Measurements from ENCODE around the gene TIAM1.

TIAM1 gene

DNA sequence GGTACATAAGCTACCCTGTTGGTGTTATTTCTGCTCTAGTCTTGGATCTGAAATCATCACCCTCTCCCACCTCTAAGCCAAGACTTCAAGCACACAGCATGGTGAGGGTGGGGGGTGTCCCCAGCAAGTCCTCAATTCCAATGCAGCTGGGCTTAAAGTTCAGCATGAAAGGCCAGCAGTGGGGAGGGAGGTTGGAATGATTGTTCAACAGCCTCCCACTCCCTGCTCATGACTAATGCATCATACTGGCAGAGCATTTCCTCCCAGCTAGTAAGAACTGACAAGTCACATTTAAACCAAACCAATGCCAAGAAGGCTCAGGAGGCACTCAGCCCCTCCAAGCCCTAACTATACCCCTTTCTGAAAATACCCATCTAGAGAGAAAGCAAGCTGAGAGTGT is 50.1 kb downstream of the TIAM1 start:
- Histone ChIP-seq H3K4me1 (ENCODE audit: control insufficient read depth in 5 of 5, insufficient read depth in 5 of 5, low read length in 5 of 5) (peaks cover 0 to 1% (median 0%) of the 10 kb centered on the region in 5 donors), H3K27ac (ENCODE audit: low read depth, low read length) (no peak overlapping the region), H3K36me3 (ENCODE audit: control insufficient read depth in 5 of 5, insufficient read depth in 5 of 5, low read length in 5 of 5) (no peaks in the 10 kb centered on the region), H3K9me3 (ENCODE audit: control insufficient read depth in 5 of 5, low read length in 5 of 5) (no peaks in the 10 kb centered on the region), H3K27me3 (ENCODE audit: control insufficient read depth in 5 of 5, insufficient read depth in 4 of 5, low read length in 5 of 5) (no peaks in the 10 kb centered on the region), H3K4me3 (ENCODE audit: low read depth in 1 of 5, low read length in 5 of 5) (no peak overlapping the region), H3K9ac (ENCODE audit: low read length in 5 of 5) (no peak overlapping the region)

DNA sequence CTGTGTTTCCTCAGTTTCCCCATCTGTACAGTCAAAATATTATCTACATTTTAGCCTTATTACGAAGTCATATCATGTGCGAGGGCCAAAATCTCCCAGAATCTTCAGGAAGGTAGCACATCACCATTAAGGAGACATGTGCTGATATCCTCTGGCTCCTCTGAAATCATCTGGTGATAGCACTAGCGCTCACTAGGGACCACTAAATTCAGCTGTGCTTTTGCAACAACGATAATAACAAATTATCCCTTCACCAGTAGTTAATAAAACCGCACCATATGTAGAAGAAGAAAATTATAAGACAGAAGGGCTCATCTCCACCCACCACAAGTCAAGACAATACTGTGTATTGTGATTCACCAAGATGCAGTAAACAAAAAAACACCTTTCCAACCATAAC is 53.3 kb downstream of the TIAM1 start:
- H3K4me3 ChIP-seq (ENCODE audit: low read depth in 1 of 5, low read length in 5 of 5), result no peak overlapping the region
- peaks cover 0 to 10% (median 2%) of the 10 kb centered on the region in 5 donors for H3K9me3 ChIP-seq (ENCODE audit: control insufficient read depth in 5 of 5, low read length in 5 of 5)
- H3K27me3 ChIP-seq (ENCODE audit: control insufficient read depth in 5 of 5, insufficient read depth in 4 of 5, low read length in 5 of 5), result no peaks in the 10 kb centered on the region
- H3K9ac ChIP-seq (ENCODE audit: low read length in 5 of 5), result no peak overlapping the region
- no peaks in the 10 kb centered on the region for H3K4me1 ChIP-seq (ENCODE audit: control insufficient read depth in 5 of 5, insufficient read depth in 5 of 5, low read length in 5 of 5)
- no peaks in the 10 kb centered on the region for H3K36me3 ChIP-seq (ENCODE audit: control insufficient read depth in 5 of 5, insufficient read depth in 5 of 5, low read length in 5 of 5)
- no peak overlapping the region for H3K27ac ChIP-seq (ENCODE audit: low read depth, low read length)

GRCh38 chr21:31289702-31290101 is 54.4 kb downstream of the TIAM1 start:
- H3K4me1 ChIP-seq (ENCODE audit: control insufficient read depth in 5 of 5, insufficient read depth in 5 of 5, low read length in 5 of 5), result peaks cover 0 to 6% (median 0%) of the 10 kb centered on the region in 5 donors
- peaks cover 0 to 4% (median 0%) of the 10 kb centered on the region in 5 donors for H3K27me3 ChIP-seq (ENCODE audit: control insufficient read depth in 5 of 5, insufficient read depth in 4 of 5, low read length in 5 of 5)

GRCh38 chr21:31288191-31288590 is 55.9 kb downstream of the TIAM1 start:
- H3K9me3 ChIP-seq (ENCODE audit: control insufficient read depth in 5 of 5, low read length in 5 of 5), result peaks cover 0 to 10% (median 2%) of the 10 kb centered on the region in 5 donors
- H3K4me3 ChIP-seq (ENCODE audit: low read depth in 1 of 5, low read length in 5 of 5), result no peak overlapping the region
- H3K4me1 ChIP-seq (ENCODE audit: control insufficient read depth in 5 of 5, insufficient read depth in 5 of 5, low read length in 5 of 5), result peaks cover 0 to 7% (median 0%) of the 10 kb centered on the region in 5 donors
- H3K9ac ChIP-seq (ENCODE audit: low read length in 5 of 5), result no peak overlapping the region
- H3K27ac ChIP-seq (ENCODE audit: low read depth, low read length), result no peak overlapping the region
- H3K27me3 ChIP-seq (ENCODE audit: control insufficient read depth in 5 of 5, insufficient read depth in 4 of 5, low read length in 5 of 5), result peaks cover 0 to 7% (median 0%) of the 10 kb centered on the region in 5 donors
- no peaks in the 10 kb centered on the region for H3K36me3 ChIP-seq (ENCODE audit: control insufficient read depth in 5 of 5, insufficient read depth in 5 of 5, low read length in 5 of 5)

More at GRCh38 chr21:31289702-31290101, 54.4 kb downstream of the TIAM1 start:
- peaks cover 0 to 10% (median 2%) of the 10 kb centered on the region in 5 donors for H3K9me3 ChIP-seq (ENCODE audit: control insufficient read depth in 5 of 5, low read length in 5 of 5)
- no peaks in the 10 kb centered on the region for H3K36me3 ChIP-seq (ENCODE audit: control insufficient read depth in 5 of 5, insufficient read depth in 5 of 5, low read length in 5 of 5)
- H3K9ac ChIP-seq (ENCODE audit: low read length in 5 of 5), result no peak overlapping the region
- H3K4me3 ChIP-seq (ENCODE audit: low read depth in 1 of 5, low read length in 5 of 5), result no peak overlapping the region
- no peak overlapping the region for H3K27ac ChIP-seq (ENCODE audit: low read depth, low read length)

GRCh38 chr21:31287201-31287600 is 56.9 kb downstream of the TIAM1 start:
- Histone ChIP-seq H3K4me3 (ENCODE audit: low read depth in 1 of 5, low read length in 5 of 5) (no peak overlapping the region), H3K9me3 (ENCODE audit: control insufficient read depth in 5 of 5, low read length in 5 of 5) (peaks cover 0 to 10% (median 2%) of the 10 kb centered on the region in 5 donors), H3K27me3 (ENCODE audit: control insufficient read depth in 5 of 5, insufficient read depth in 4 of 5, low read length in 5 of 5) (peaks cover 0 to 7% (median 0%) of the 10 kb centered on the region in 5 donors), H3K27ac (ENCODE audit: low read depth, low read length) (no peak overlapping the region), H3K36me3 (ENCODE audit: control insufficient read depth in 5 of 5, insufficient read depth in 5 of 5, low read length in 5 of 5) (no peaks in the 10 kb centered on the region), H3K9ac (ENCODE audit: low read length in 5 of 5) (no peak overlapping the region), H3K4me1 (ENCODE audit: control insufficient read depth in 5 of 5, insufficient read depth in 5 of 5, low read length in 5 of 5) (peaks cover 0 to 7% (median 0%) of the 10 kb centered on the region in 5 donors)

DNA sequence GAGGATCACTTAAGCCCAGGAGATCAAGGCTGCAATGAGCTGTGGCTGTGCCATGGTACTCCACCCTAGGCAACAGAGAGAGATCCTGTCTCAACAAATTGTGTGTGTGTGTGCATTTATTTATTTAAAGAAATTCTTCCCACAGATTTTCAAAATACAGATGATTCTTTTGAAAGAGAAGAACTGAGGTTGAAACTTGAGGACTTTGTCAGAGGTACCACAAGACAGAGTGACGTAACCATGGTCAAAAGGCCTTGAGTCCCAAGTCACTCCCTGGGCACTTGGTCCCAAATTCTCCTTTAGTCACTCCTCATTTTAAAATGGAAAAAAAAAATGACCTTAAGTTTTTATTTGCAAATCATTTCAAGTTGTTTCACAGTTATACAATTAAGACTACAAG is 57.4 kb downstream of the TIAM1 start:
- Histone ChIP-seq H3K9ac (ENCODE audit: low read length in 5 of 5) (no peak overlapping the region), H3K4me3 (ENCODE audit: low read depth in 1 of 5, low read length in 5 of 5) (no peak overlapping the region), H3K9me3 (ENCODE audit: control insufficient read depth in 5 of 5, low read length in 5 of 5) (peaks cover 0 to 10% (median 2%) of the 10 kb centered on the region in 5 donors), H3K36me3 (ENCODE audit: control insufficient read depth in 5 of 5, insufficient read depth in 5 of 5, low read length in 5 of 5) (no peaks in the 10 kb centered on the region), H3K27me3 (ENCODE audit: control insufficient read depth in 5 of 5, insufficient read depth in 4 of 5, low read length in 5 of 5) (peaks cover 0 to 7% (median 0%) of the 10 kb centered on the region in 5 donors), H3K27ac (ENCODE audit: low read depth, low read length) (no peak overlapping the region), H3K4me1 (ENCODE audit: control insufficient read depth in 5 of 5, insufficient read depth in 5 of 5, low read length in 5 of 5) (peaks cover 0 to 7% (median 0%) of the 10 kb centered on the region in 5 donors)

- Histone ChIP-seq H3K27me3 (ENCODE audit: control insufficient read depth in 5 of 5, insufficient read depth in 4 of 5, low read length in 5 of 5) (peaks cover 0 to 7% (median 0%) of the 10 kb centered on the region in 5 donors), H3K4me3 (ENCODE audit: low read depth in 1 of 5, low read length in 5 of 5) (no peak overlapping the region), H3K36me3 (ENCODE audit: control insufficient read depth in 5 of 5, insufficient read depth in 5 of 5, low read length in 5 of 5) (no peaks in the 10 kb centered on the region), H3K9me3 (ENCODE audit: control insufficient read depth in 5 of 5, low read length in 5 of 5) (peaks cover 0 to 10% (median 2%) of the 10 kb centered on the region in 5 donors), H3K27ac (ENCODE audit: low read depth, low read length) (no peak overlapping the region), H3K9ac (ENCODE audit: low read length in 5 of 5) (no peak overlapping the region), H3K4me1 (ENCODE audit: control insufficient read depth in 5 of 5, insufficient read depth in 5 of 5, low read length in 5 of 5) (peaks cover 0 to 7% (median 0%) of the 10 kb centered on the region in 5 donors)
These were observed 59.2 kb downstream of the TIAM1 start for GRCh38 chr21:31284797-31285397.

DNA sequence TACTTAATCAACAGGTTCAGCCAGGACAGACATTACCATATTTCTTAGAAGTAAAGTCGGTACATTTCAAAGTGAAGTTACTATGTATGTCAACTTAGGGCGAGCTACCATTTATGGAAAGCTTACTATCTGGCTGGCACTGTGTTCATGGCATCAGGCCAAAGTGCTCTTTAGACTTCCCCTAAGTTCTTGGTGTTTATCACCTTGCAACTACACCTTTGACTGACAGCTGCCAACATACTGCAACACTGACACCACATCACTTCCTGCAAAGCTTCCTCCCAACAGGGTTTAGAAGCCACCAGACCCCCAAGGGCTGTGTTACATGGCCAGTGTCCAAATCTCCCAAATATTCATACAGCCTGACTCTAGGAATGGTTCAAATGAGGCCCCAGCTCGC is 61.0 kb downstream of the TIAM1 start:
- Histone ChIP-seq H3K27me3 (ENCODE audit: control insufficient read depth in 5 of 5, insufficient read depth in 4 of 5, low read length in 5 of 5) (peaks cover 0 to 7% (median 0%) of the 10 kb centered on the region in 5 donors), H3K9me3 (ENCODE audit: control insufficient read depth in 5 of 5, low read length in 5 of 5) (peaks cover 0 to 5% (median 0%) of the 10 kb centered on the region in 5 donors), H3K4me1 (ENCODE audit: control insufficient read depth in 5 of 5, insufficient read depth in 5 of 5, low read length in 5 of 5) (peaks cover 0 to 7% (median 0%) of the 10 kb centered on the region in 5 donors), H3K27ac (ENCODE audit: low read depth, low read length) (no peak overlapping the region), H3K36me3 (ENCODE audit: control insufficient read depth in 5 of 5, insufficient read depth in 5 of 5, low read length in 5 of 5) (no peaks in the 10 kb centered on the region), H3K4me3 (ENCODE audit: low read depth in 1 of 5, low read length in 5 of 5) (no peak overlapping the region), H3K9ac (ENCODE audit: low read length in 5 of 5) (no peak overlapping the region)

GRCh38 chr21:31282095-31282709 is 61.9 kb downstream of the TIAM1 start:
- H3K36me3 ChIP-seq (ENCODE audit: control insufficient read depth in 5 of 5, insufficient read depth in 5 of 5, low read length in 5 of 5), result no peaks in the 10 kb centered on the region
- H3K9ac ChIP-seq (ENCODE audit: low read length in 5 of 5), result no peak overlapping the region
- no peaks in the 10 kb centered on the region for H3K9me3 ChIP-seq (ENCODE audit: control insufficient read depth in 5 of 5, low read length in 5 of 5)
- H3K4me1 ChIP-seq (ENCODE audit: control insufficient read depth in 5 of 5, insufficient read depth in 5 of 5, low read length in 5 of 5), result peaks cover 0 to 7% (median 0%) of the 10 kb centered on the region in 5 donors
- peaks cover 0 to 7% (median 0%) of the 10 kb centered on the region in 5 donors for H3K27me3 ChIP-seq (ENCODE audit: control insufficient read depth in 5 of 5, insufficient read depth in 4 of 5, low read length in 5 of 5)
- H3K4me3 ChIP-seq (ENCODE audit: low read depth in 1 of 5, low read length in 5 of 5), result no peak overlapping the region
- H3K27ac ChIP-seq (ENCODE audit: low read depth, low read length), result no peak overlapping the region

DNA sequence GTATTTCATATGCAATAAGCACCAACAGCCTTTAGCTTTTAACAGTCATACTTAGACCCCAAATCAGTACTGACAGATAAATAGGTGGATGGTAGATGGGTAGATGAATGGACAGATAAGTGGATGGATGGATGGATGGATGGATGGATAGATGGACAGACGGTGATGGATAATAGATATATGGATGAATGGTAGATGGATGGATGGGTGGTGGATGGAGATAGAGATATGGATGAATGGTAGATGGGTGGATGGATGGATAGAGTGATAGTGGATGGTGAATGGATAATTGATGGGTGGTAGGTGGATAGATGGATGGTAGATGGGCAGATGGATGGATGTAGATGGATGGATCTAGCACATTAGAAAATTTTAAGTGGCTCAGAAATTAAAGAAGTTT is 62.5 kb downstream of the TIAM1 start:
- Histone ChIP-seq H3K27me3 (ENCODE audit: control insufficient read depth in 5 of 5, insufficient read depth in 4 of 5, low read length in 5 of 5) (peaks cover 0 to 7% (median 0%) of the 10 kb centered on the region in 5 donors), H3K9me3 (ENCODE audit: control insufficient read depth in 5 of 5, low read length in 5 of 5) (no peaks in the 10 kb centered on the region), H3K4me1 (ENCODE audit: control insufficient read depth in 5 of 5, insufficient read depth in 5 of 5, low read length in 5 of 5) (peaks cover 0 to 7% (median 0%) of the 10 kb centered on the region in 5 donors), H3K36me3 (ENCODE audit: control insufficient read depth in 5 of 5, insufficient read depth in 5 of 5, low read length in 5 of 5) (no peaks in the 10 kb centered on the region), H3K9ac (ENCODE audit: low read length in 5 of 5) (no peak overlapping the region), H3K27ac (ENCODE audit: low read depth, low read length) (no peak overlapping the region), H3K4me3 (ENCODE audit: low read depth in 1 of 5, low read length in 5 of 5) (no peak overlapping the region)
